COLO668 (cell line): Measurements from ENCODE around the gene MED28.

Experiments used
- DNase-seq: peaks from one replicate; lab custom pipeline; 2025; ENCODE audit not compliant: unreplicated experiment; lab: John Stamatoyannopoulos, UW

MED28 gene

DNA sequence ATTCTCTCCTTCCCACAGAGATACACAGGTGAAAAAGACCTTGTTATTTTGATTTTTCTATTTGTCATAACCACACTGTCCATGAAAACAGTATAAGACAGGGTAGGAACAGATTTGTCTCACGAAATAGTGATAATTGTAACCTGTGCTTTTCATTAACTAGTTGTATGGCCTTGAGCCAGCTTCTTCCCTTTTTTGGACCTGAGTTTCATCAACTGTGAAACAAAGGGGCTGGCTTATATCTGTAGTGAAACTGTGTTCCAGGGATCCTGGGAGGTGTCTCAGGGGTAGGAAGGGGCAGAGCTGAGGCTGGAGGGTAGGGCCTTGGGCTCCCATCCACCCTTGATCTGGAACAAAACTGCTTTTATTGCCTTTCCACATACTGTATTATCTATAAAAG, 50.9 kb downstream of the MED28 start:
- DNase-seq: no peak

GRCh38 chr4:17665852-17666251, 51.4 kb downstream of the MED28 start:
- DNase-seq: no peak

DNA sequence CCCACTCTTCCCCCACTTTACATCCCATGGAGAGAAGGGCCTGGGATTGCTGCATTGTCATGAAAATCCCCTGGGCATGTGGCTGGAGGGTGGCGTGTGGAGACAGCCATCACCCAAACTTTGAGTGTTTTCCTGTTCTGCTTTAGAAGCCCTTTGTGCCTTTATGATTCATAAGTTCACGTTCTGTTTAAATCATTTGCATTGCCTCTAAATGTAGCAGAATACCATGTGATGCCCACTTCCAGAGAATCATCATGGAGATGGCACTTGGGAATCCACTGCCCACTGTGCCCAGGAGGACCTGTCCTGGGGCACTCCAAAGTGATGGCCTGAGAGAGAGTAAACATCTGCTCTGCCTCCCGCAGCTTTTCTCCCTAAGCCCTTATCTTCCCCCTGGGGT, 52.8 kb downstream of the MED28 start:
- peak; percentile 22 for DNase-seq

DNA sequence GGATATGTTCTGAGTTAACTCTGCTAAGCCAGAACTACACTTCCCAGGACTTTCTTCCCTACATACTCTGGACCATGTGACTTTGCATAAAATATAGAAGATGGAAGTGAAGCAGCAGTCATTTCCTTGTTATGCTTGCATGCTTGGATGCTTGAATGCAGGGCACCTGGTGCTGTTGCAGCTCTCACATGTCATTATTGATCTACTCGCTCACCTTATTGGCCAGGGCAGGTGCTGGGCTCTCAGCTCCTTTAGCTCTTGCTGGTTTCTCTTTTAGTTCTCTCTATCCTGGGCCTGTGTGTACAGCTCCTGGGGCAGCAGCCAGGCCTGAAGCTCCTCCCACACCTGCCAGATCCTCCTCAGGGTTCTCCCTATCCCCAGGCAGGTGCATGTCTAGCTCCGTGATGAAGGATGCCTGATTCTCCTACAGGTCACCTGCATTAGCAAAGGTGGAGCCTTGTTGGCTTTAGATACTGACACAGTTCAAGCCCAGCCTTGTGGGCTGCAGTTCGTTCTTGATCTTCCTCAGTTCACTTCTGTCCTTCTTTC, 53.3 kb downstream of the MED28 start:
- peak; percentile 71 for DNase-seq

DNA sequence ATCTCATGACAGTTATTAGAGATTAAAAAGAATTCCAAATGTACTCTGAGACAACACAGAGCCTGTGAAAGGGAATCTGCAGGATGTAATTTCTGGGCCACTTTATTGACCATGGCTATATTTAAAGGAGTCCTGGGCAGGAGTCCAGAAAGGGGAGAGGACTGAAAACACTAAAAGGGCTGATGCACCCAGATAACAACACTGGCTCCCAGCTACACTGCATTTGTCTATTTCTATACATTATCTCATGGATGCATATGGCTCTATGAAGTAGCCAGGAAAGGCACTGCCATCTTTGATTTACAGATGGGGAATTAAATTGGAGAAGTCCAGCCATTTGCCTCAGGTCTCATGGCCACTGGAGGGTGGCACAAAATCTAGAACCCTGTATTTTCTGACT, 56.0 kb downstream of the MED28 start:
- DNase-seq: no peak

DNA sequence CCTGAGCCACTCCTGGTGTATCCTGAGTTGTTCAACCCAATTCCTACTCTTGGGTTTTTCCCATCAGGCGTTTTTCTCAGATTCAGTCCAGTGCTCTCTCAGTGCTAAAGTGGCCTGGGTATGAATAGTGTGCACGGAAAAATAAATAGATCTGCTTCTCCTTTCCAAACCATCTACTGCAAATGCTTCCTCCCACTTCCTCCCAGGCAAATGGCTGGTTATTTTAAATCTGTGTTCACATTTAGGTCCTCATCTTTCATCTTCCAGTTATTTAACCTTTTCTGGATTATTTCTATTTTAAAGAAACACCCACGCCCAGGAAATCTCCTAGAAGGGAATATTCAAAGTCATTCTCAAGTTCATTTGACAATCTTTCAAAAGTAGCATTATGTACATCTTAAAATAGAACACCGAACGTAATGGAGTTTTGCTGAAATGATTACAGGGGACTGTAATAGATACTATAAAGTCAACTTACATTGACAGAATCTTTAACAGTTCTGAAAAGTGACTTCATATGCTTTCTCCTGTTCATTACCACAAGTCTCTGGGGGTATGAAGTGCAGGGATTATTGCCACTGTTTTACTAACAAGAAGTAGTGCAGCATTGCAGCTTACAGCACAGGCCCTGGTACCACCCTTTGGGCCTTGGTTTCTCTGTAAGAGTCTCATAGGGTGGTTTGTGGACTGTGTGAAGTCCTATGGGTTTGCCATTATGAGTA, 66.3 kb downstream of the MED28 start:
- DNase-seq: no peak

- no peak for DNase-seq
Observed at GRCh38 chr4:17681281-17682221, 67.1 kb downstream of the MED28 start.

GRCh38 chr4:17682222-17682566, 67.8 kb downstream of the MED28 start:
- no peak for DNase-seq
